ENCODE data around the gene STAC.

DNA sequence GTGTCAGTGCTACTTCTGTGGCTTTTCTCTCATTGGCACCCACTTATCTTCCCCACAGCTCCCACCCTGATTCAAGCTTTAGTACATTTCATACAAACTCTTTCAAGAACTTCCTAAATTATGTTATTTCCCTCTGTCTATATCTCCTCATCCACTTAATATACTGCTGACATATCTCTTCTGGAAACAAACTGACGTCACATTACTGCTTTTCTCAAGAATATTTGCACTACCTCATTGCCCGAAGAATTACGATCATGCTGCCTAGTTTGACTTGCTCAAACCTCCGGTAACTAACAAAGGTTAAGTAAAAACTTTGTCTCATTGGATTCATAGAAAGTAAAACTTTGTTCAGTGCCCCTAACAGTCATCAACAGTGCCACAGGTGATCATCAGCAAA lies 76.5 kb downstream of the STAC start:
- TF ChIP-seq, protein P1, sequence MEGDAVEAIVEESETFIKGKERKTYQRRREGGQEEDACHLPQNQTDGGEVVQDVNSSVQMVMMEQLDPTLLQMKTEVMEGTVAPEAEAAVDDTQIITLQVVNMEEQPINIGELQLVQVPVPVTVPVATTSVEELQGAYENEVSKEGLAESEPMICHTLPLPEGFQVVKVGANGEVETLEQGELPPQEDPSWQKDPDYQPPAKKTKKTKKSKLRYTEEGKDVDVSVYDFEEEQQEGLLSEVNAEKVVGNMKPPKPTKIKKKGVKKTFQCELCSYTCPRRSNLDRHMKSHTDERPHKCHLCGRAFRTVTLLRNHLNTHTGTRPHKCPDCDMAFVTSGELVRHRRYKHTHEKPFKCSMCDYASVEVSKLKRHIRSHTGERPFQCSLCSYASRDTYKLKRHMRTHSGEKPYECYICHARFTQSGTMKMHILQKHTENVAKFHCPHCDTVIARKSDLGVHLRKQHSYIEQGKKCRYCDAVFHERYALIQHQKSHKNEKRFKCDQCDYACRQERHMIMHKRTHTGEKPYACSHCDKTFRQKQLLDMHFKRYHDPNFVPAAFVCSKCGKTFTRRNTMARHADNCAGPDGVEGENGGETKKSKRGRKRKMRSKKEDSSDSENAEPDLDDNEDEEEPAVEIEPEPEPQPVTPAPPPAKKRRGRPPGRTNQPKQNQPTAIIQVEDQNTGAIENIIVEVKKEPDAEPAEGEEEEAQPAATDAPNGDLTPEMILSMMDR (IDR thresholded peaks at IDR 0.05): no peak
- no peak for TF ChIP-seq POLR2A (IDR thresholded peaks at IDR 0.05)
